ENCODE measurements around the gene ADAMTSL4. TPM values are rescaled to one million over a fixed set of nuclear protein-coding genes. Genes with fewer than 3 reads are reported as not detected.

Gene ADAMTSL4
- total and polyA plus RNA-seq, 2 donors (not counting 3 experiments of a cell fraction or from before 2014, with no cell fraction given): 0.73 to 1.0 TPM

- H2AFZ ChIP-seq (ENCODE audit: low read depth, low read length): peak overlapping the region; percentile 94
- no peak for FAIRE-seq
- POLR2A ChIA-PET: interaction anchor here (1.0 to 1.4 kb wide), 2 partner anchors 9 to 55 kb away, joined by 3 to 4 read pairs; partner anchors contain the start of gene ECM1
Measured at GRCh38 chr1:150516616-150517015, 32.6 kb upstream of the ADAMTSL4 start.

More at GRCh38 chr1:150516616-150517015, 32.6 kb upstream of the ADAMTSL4 start:
- Histone ChIP-seq H3K9me3 (replicated peaks; ENCODE audit: control insufficient read depth, insufficient read depth, low read length) (no peaks in the 10 kb centered on the region), H4K20me1 (replicated peaks; ENCODE audit: control insufficient read depth, extremely low read depth, insufficient read depth, low read length) (no peaks in the 10 kb centered on the region), H3K9me1 (replicated peaks; ENCODE audit: control insufficient read depth, extremely low read depth, insufficient read depth, low read length) (no peaks in the 10 kb centered on the region), H3K27me3 (ENCODE audit: control insufficient read depth in 2 of 2, insufficient read depth in 2 of 2, low read length in 2 of 2) (no peaks in the 10 kb centered on the region), H3K36me3 (ENCODE audit: control insufficient read depth in 2 of 2, extremely low read depth in 1 of 2, insufficient read depth in 2 of 2, low read length in 2 of 2) (no peaks in the 10 kb centered on the region), H3K9ac (replicated peaks; ENCODE audit: extremely low read depth, insufficient read depth, low read length) (peak overlapping the region; percentile 35), H3K4me2 (ENCODE audit: insufficient read depth, low read length) (peak overlapping the region; percentile 92), H3K4me3 (replicated peaks in 1 of 3; ENCODE audit: insufficient read depth in 1 of 3, low read depth in 1 of 3, low read length in 3 of 3) (peak overlapping the region in 1 of 3 experiments; percentile 56), H3K79me2 (ENCODE audit: control insufficient read depth, insufficient read depth, low read length) (no peaks in the 10 kb centered on the region), H3K4me1 (ENCODE audit: control insufficient read depth, extremely low read depth, insufficient read depth, low read length) (peaks cover 6% of the 10 kb centered on the region), H3K27ac (ENCODE audit: insufficient read depth, low read depth, low read length) (no peak overlapping the region)
- TF ChIP-seq POLR2A (IDR thresholded peaks at IDR 0.05; ENCODE audit: low read depth, low read length): no peak
- TF ChIP-seq POLR2AphosphoS5 (IDR thresholded peaks at IDR 0.05; ENCODE audit: insufficient read depth, low read depth, low read length): no peak
- no peak for TF ChIP-seq CTCF (IDR thresholded peaks at IDR 0.05; ENCODE audit: extremely low read depth in 1 of 2, insufficient read depth in 1 of 2, low read depth in 1 of 2, low read length in 2 of 2)
- no peak for TF ChIP-seq GATA2 (IDR thresholded peaks at IDR 0.05; ENCODE audit: insufficient read depth, insufficient read length, low read depth, low read length)
- TF ChIP-seq EZH2 (IDR thresholded peaks at IDR 0.05; ENCODE audit: borderline replicate concordance, low read depth, low read length, severe bottlenecking): no peak
- TF ChIP-seq MAX (IDR thresholded peaks at IDR 0.05; ENCODE audit: insufficient read depth, insufficient read length): no peak
- TF ChIP-seq JUN (IDR thresholded peaks at IDR 0.05; ENCODE audit: borderline replicate concordance, insufficient read depth, insufficient read length, low read depth): no peak
- dilution Hi-C loops (cut with MboI; ENCODE audit: extremely low pct_ligation_motif_present, low sequenced_read_pairs): no loop called here
- DNase-seq (ENCODE audit: low read depth, low spot score): peak; percentile 31
- CTCF ChIA-PET: interaction anchor here (1.2 to 3.1 kb wide), 10 partner anchors 9 to 296 kb away, joined by 3 to 24 read pairs (median 6); partner anchors contain the start of genes ECM1 and TARS2
- BruUV-seq (replicated peaks): no TSS peak
- intact Hi-C loops (cut with micrococcal nuclease): loop anchor here (5.0 kb wide), 2 partner anchors 54 to 149 kb away; no protein-coding TSS in a partner anchor
